GM23338 (cell line): ENCODE results near the gene TENM4. TPM values are rescaled to one million over a fixed set of nuclear protein-coding genes. Genes with fewer than 3 reads are reported as not detected.

Source experiments
- ATAC-seq: fragments of 200-7000 bp; cut with Tn5 transposase; 3 replicates; pipeline ENCODE4 v1.9.1; 2020
- DNase-seq: peaks from one replicate; pipeline ENCODE4 v3.0.0-alpha.2; 2015; ENCODE audit warnings: low spot score
- H2AFZ ChIP-seq: fragments of 200-600 bp; sonication (generic); 2 replicates; pipeline ENCODE4 v1.8.0; 2016; ENCODE audit warnings: antibody characterized with exemption, mild to moderate bottlenecking, moderate library complexity
- H3F3A ChIP-seq: fragments of 200-600 bp; sonication (generic); replicated peaks from 2 replicates; pipeline ENCODE4 v1.8.0; 2017; ENCODE audit warnings: antibody characterized with exemption, mixed run types, low read depth
- H3K27ac ChIP-seq: fragments of 200-600 bp; sonication (generic); 2 replicates; pipeline ENCODE4 v1.6.1; 2016; ENCODE audit warnings: low read depth
- H3K27me3 ChIP-seq: fragments of 200-600 bp; sonication (generic); 2 replicates; pipeline ENCODE4 v1.8.0; 2016; ENCODE audit warnings: mild to moderate bottlenecking, mixed run types, moderate library complexity; ENCODE audit not compliant: insufficient read depth
- H3K36me3 ChIP-seq: fragments of 200-600 bp; sonication (generic); 2 replicates; pipeline ENCODE4 v1.8.0; 2016; ENCODE audit warnings: mild to moderate bottlenecking; ENCODE audit not compliant: insufficient read depth
- H3K4me1 ChIP-seq: fragments of 200-600 bp; sonication (generic); 2 replicates; pipeline ENCODE4 v1.8.0; 2016; ENCODE audit warnings: mild to moderate bottlenecking, moderate library complexity; ENCODE audit not compliant: insufficient read depth
- H3K4me2 ChIP-seq: fragments of 200-600 bp; sonication (generic); 2 replicates; pipeline ENCODE4 v1.7.1; 2017; ENCODE audit warnings: mixed run types
- H3K4me3 ChIP-seq: fragments of 200-600 bp; sonication (generic); 2 replicates; pipeline ENCODE4 v1.6.1; 2016; ENCODE audit warnings: mixed run types
- H3K79me2 ChIP-seq: fragments of 200-600 bp; sonication (generic); replicated peaks from 2 replicates; pipeline ENCODE4 v1.8.0; 2017; ENCODE audit warnings: mild to moderate bottlenecking; ENCODE audit not compliant: insufficient read depth
- H3K9me2 ChIP-seq: fragments of 200-600 bp; sonication (generic); 2 replicates; pipeline ENCODE4 v1.8.0; 2017; ENCODE audit not compliant: insufficient read depth
- H4K20me1 ChIP-seq: fragments of 200-600 bp; sonication (generic); replicated peaks from 2 replicates; pipeline ENCODE4 v1.8.0; 2017; ENCODE audit warnings: mild to moderate bottlenecking; ENCODE audit not compliant: insufficient read depth
- H3K27ac Mint-ChIP-seq: 2 replicates; pipeline ENCODE4 v1.8.0; 2020; ENCODE audit warnings: inconsistent platforms, mild to moderate bottlenecking, moderate library complexity, mixed read lengths
- H3K27me3 Mint-ChIP-seq: 3 replicates; pipeline ENCODE4 v1.8.0; 2022; ENCODE audit warnings: low read depth, mild to moderate bottlenecking, moderate library complexity, mixed read lengths, inconsistent platforms; ENCODE audit not compliant: insufficient read depth, poor library complexity
- H3K36me3 Mint-ChIP-seq: 3 replicates; pipeline ENCODE4 v1.8.0; 2021; ENCODE audit warnings: low read depth, mild to moderate bottlenecking, inconsistent platforms, moderate library complexity, mixed read lengths
- H3K4me1 Mint-ChIP-seq: 3 replicates; pipeline ENCODE4 v1.8.0; 2020; ENCODE audit warnings: mild to moderate bottlenecking, inconsistent platforms, mixed read lengths
- H3K4me3 Mint-ChIP-seq: 3 replicates; pipeline ENCODE4 v1.8.0; 2021; ENCODE audit warnings: moderate library complexity, mild to moderate bottlenecking, inconsistent platforms, mixed read lengths
- H3K9me3 Mint-ChIP-seq: 3 replicates; pipeline ENCODE4 v1.8.0; 2020; ENCODE audit warnings: moderate library complexity, mild to moderate bottlenecking, inconsistent platforms, mixed read lengths
- CREB1 ChIP-seq: fragments of 250-450 bp; sonication (Bioruptor Pico); IDR thresholded peaks from 2 replicates; pipeline ENCODE4 v1.5.0; 2020; ENCODE audit warnings: low read depth, mild to moderate bottlenecking, moderate library complexity
- EZH2 ChIP-seq: fragments of 200-600 bp; sonication (generic); IDR thresholded peaks from one replicate; pipeline ENCODE4 v1.8.0; 2017; ENCODE audit warnings: antibody characterized with exemption, mild to moderate bottlenecking, low read depth; ENCODE audit not compliant: unreplicated experiment
- EZH2phosphoT487 ChIP-seq: fragments of 200-600 bp; sonication (generic); IDR thresholded peaks from one replicate; pipeline ENCODE4 v1.8.1; 2018; ENCODE audit warnings: antibody characterized with exemption; ENCODE audit not compliant: unreplicated experiment
- JUNB ChIP-seq: IDR thresholded peaks from one replicate; pipeline ENCODE4 v1.6.1; 2016; ENCODE audit warnings: antibody characterized with exemption; ENCODE audit not compliant: unreplicated experiment
- NANOG ChIP-seq: IDR thresholded peaks from 2 replicates; pipeline ENCODE4 v1.6.1; 2016; ENCODE audit warnings: antibody characterized with exemption, borderline replicate concordance
- POLR2AphosphoS5 ChIP-seq: IDR thresholded peaks from 2 replicates; pipeline ENCODE4 v1.6.1; 2016; ENCODE audit warnings: antibody characterized with exemption, low read depth
- REST ChIP-seq: IDR thresholded peaks from one replicate; pipeline ENCODE4 v1.6.1; 2018; ENCODE audit warnings: antibody characterized with exemption; ENCODE audit not compliant: unreplicated experiment
- STAT1 ChIP-seq: IDR thresholded peaks from one replicate; pipeline ENCODE4 v1.6.1; 2016; ENCODE audit warnings: antibody characterized with exemption; ENCODE audit not compliant: unreplicated experiment
- ZNF114 ChIP-seq: fragments of 250-450 bp; sonication (Bioruptor Pico); IDR thresholded peaks from 2 replicates; pipeline ENCODE4 v1.5.0; 2020; ENCODE audit warnings: mild to moderate bottlenecking, moderate library complexity
- ZNF331 ChIP-seq: fragments of 250-450 bp; sonication (Bioruptor Pico); IDR thresholded peaks from 2 replicates; pipeline ENCODE4 v1.5.0; 2020; ENCODE audit warnings: low read depth, mild to moderate bottlenecking, moderate library complexity
- ZNF462 ChIP-seq: fragments of 250-450 bp; sonication (Bioruptor Pico); IDR thresholded peaks from 2 replicates; pipeline ENCODE4 v1.5.0; 2020; ENCODE audit warnings: mild to moderate bottlenecking, moderate library complexity
- polyA plus RNA-seq: library from polyadenylated mRNA; unstranded; fragments of >200 nt; fragmentation: Nextera tagmentation; extraction: Ambion mirVana; gene quantifications from 2 replicates; pipeline ENCODE4 v1.2.1, GENCODE V29; 2016
- total RNA-seq: library from RNA; depleted of rRNA; stranded (reverse); fragments of >200 nt; shearing (Covaris generic); gene quantifications from 2 replicates; pipeline ENCODE4 v1.2.3, GENCODE V29; 2014
- TF ChIP-seq, protein P1 (sequence below): IDR thresholded peaks from 2 replicates; pipeline ENCODE4 v1.6.1; 2016; ENCODE audit warnings: antibody characterized with exemption
- TF ChIP-seq, protein P2 (sequence below), 2 experiments: fragments of 200-600 bp in 1 of 2; sonication (generic) in 1 of 2; conservative IDR thresholded peaks; 2 replicates each; pipeline versions ENCODE4 v1.5.1 to v1.6.1; 2016 to 2017; ENCODE audit warnings: antibody characterized with exemption in 2 of 2, low read depth in 2 of 2, mild to moderate bottlenecking in 2 of 2, moderate library complexity in 1 of 2

The TENM4 gene
- total and polyA plus RNA-seq, 2 experiments from 2014 or later: 7.3 TPM

DNA sequence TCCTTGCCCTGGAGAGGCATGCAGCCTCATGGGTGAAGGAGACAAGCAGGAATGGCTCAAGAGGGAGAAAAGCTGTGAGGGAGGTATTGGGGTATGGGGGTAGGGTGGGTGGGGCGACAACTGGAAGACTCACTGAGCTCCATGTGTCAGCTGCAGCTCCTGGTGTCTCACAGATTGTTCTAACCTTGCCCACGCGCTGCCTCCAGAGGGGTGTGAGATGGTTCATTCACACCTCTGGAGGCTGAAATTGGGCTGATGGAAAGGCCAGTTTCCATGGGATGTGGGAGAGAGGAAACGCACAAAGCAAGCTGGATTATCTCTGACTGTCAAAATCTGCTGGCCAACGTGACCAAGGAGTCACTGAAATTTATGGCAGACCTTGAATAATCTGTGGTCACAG lies 465.7 kb downstream of the TENM4 start:
- peaks cover 10% of the 10 kb centered on the region for H3K4me1 Mint-ChIP-seq
- Histone ChIP-seq H3K79me2 (no peaks in the 10 kb centered on the region), H3K36me3 (no peaks in the 10 kb centered on the region), H3K27me3 (no peaks in the 10 kb centered on the region), H3K4me2 (no peak overlapping the region), H3K4me3 (no peak overlapping the region), H2AFZ (no peak overlapping the region), H3K4me1 (peaks cover 22% of the 10 kb centered on the region), H3K9me2 (no peaks in the 10 kb centered on the region), H3K27ac (no peak overlapping the region), H4K20me1 (peaks cover 3% of the 10 kb centered on the region), H3F3A (no peaks in the 10 kb centered on the region)
- no peak for TF ChIP-seq POLR2AphosphoS5
- no peak for TF ChIP-seq CREB1
- TF ChIP-seq, protein P1, sequence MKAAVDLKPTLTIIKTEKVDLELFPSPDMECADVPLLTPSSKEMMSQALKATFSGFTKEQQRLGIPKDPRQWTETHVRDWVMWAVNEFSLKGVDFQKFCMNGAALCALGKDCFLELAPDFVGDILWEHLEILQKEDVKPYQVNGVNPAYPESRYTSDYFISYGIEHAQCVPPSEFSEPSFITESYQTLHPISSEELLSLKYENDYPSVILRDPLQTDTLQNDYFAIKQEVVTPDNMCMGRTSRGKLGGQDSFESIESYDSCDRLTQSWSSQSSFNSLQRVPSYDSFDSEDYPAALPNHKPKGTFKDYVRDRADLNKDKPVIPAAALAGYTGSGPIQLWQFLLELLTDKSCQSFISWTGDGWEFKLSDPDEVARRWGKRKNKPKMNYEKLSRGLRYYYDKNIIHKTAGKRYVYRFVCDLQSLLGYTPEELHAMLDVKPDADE: no peak
- no peak for TF ChIP-seq STAT1
- no peak for TF ChIP-seq REST
- TF ChIP-seq EZH2: no peak
- no peak for TF ChIP-seq JUNB
- no peak for TF ChIP-seq ZNF114
- no peak for TF ChIP-seq EZH2phosphoT487
- TF ChIP-seq ZNF331 (CRISPR knock-in tag): no peak
- TF ChIP-seq, protein P2, sequence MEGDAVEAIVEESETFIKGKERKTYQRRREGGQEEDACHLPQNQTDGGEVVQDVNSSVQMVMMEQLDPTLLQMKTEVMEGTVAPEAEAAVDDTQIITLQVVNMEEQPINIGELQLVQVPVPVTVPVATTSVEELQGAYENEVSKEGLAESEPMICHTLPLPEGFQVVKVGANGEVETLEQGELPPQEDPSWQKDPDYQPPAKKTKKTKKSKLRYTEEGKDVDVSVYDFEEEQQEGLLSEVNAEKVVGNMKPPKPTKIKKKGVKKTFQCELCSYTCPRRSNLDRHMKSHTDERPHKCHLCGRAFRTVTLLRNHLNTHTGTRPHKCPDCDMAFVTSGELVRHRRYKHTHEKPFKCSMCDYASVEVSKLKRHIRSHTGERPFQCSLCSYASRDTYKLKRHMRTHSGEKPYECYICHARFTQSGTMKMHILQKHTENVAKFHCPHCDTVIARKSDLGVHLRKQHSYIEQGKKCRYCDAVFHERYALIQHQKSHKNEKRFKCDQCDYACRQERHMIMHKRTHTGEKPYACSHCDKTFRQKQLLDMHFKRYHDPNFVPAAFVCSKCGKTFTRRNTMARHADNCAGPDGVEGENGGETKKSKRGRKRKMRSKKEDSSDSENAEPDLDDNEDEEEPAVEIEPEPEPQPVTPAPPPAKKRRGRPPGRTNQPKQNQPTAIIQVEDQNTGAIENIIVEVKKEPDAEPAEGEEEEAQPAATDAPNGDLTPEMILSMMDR (conservative IDR thresholded peaks at IDR 0.05; ENCODE audit: low read depth in 2 of 2): no peak
- no peak for TF ChIP-seq ZNF462 (CRISPR knock-in tag)
- TF ChIP-seq NANOG: no peak
- H3K9me3 Mint-ChIP-seq: no peaks in the 10 kb centered on the region; the same call in 2 of the 3 replicates
- DNase-seq (no peak), ATAC-seq (no peak)
- H3K27me3 Mint-ChIP-seq: peaks cover 2% of the 10 kb centered on the region
- no peaks in the 10 kb centered on the region; the same call in 2 of the 3 replicates for H3K36me3 Mint-ChIP-seq
- no peak overlapping the region for H3K4me3 Mint-ChIP-seq
- no peak overlapping the region for H3K27ac Mint-ChIP-seq
